DND-41 (cell line): ENCODE results near the gene TMEM163.

Source experiments
- EZH2 ChIP-seq: IDR thresholded peaks from 3 replicates; pipeline ENCODE4 v1.6.1; 2012; ENCODE audit warnings: borderline replicate concordance, low read depth, mild to moderate bottlenecking, moderate library complexity, low read length, inconsistent platforms; ENCODE audit not compliant: severe bottlenecking
- TF ChIP-seq, protein P1 (sequence below): IDR thresholded peaks from 2 replicates; pipeline ENCODE4 v1.5.1; 2012; ENCODE audit warnings: borderline replicate concordance, low read length, moderate library complexity, mild to moderate bottlenecking; ENCODE audit not compliant: poor library complexity, severe bottlenecking; ENCODE audit errors: extremely low read depth

- TF ChIP-seq, protein P1, sequence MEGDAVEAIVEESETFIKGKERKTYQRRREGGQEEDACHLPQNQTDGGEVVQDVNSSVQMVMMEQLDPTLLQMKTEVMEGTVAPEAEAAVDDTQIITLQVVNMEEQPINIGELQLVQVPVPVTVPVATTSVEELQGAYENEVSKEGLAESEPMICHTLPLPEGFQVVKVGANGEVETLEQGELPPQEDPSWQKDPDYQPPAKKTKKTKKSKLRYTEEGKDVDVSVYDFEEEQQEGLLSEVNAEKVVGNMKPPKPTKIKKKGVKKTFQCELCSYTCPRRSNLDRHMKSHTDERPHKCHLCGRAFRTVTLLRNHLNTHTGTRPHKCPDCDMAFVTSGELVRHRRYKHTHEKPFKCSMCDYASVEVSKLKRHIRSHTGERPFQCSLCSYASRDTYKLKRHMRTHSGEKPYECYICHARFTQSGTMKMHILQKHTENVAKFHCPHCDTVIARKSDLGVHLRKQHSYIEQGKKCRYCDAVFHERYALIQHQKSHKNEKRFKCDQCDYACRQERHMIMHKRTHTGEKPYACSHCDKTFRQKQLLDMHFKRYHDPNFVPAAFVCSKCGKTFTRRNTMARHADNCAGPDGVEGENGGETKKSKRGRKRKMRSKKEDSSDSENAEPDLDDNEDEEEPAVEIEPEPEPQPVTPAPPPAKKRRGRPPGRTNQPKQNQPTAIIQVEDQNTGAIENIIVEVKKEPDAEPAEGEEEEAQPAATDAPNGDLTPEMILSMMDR = no peak
- no peak for TF ChIP-seq EZH2
Measured at GRCh38 chr2:134690629-134691215, 28.1 kb downstream of the TMEM163 start.
